Measurements from ENCODE around the gene DAD1.
A peak's percentile ranks its signal among the peaks of the same experiment; 100 is the strongest.

Gene DAD1

GRCh38 chr14:22542360-22542759 lies 46.7 kb downstream of the DAD1 start:
- TF ChIP-seq CTCF (conservative IDR thresholded peaks at IDR 0.05; ENCODE audit: low read depth, low read length): no peak
- DNase-seq (ENCODE audit: low read depth): no peak
- no peak overlapping the region for H3K4me3 ChIP-seq (ENCODE audit: low read depth, low read length)

GRCh38 chr14:22541721-22542120 lies 47.3 kb downstream of the DAD1 start:
- no peak overlapping the region for H3K4me3 ChIP-seq (ENCODE audit: low read depth, low read length)
- DNase-seq (ENCODE audit: low read depth): no peak
- no peak for TF ChIP-seq CTCF (conservative IDR thresholded peaks at IDR 0.05; ENCODE audit: low read depth, low read length)

GRCh38 chr14:22540811-22541360 lies 48.1 kb downstream of the DAD1 start:
- H3K4me3 ChIP-seq (ENCODE audit: low read depth, low read length): no peak overlapping the region
- no peak for TF ChIP-seq CTCF (conservative IDR thresholded peaks at IDR 0.05; ENCODE audit: low read depth, low read length)
- no peak for DNase-seq (ENCODE audit: low read depth)

GRCh38 chr14:22540293-22540692 lies 48.7 kb downstream of the DAD1 start:
- no peak for DNase-seq (ENCODE audit: low read depth)
- no peak for TF ChIP-seq CTCF (conservative IDR thresholded peaks at IDR 0.05; ENCODE audit: low read depth, low read length)
- no peak overlapping the region for H3K4me3 ChIP-seq (ENCODE audit: low read depth, low read length)

GRCh38 chr14:22539831-22540230 lies 49.2 kb downstream of the DAD1 start:
- DNase-seq (ENCODE audit: low read depth): no peak
- TF ChIP-seq CTCF (conservative IDR thresholded peaks at IDR 0.05; ENCODE audit: low read depth, low read length): no peak
- H3K4me3 ChIP-seq (ENCODE audit: low read depth, low read length): no peak overlapping the region

GRCh38 chr14:22538671-22539228 lies 50.3 kb downstream of the DAD1 start:
- no peak overlapping the region for H3K4me3 ChIP-seq (ENCODE audit: low read depth, low read length)
- DNase-seq (ENCODE audit: low read depth): peak; percentile 18
- no peak for TF ChIP-seq CTCF (conservative IDR thresholded peaks at IDR 0.05; ENCODE audit: low read depth, low read length)

Measured in choroid plexus epithelial cell (primary cell).